ENCODE measurements around the gene SNX21.

DNA sequence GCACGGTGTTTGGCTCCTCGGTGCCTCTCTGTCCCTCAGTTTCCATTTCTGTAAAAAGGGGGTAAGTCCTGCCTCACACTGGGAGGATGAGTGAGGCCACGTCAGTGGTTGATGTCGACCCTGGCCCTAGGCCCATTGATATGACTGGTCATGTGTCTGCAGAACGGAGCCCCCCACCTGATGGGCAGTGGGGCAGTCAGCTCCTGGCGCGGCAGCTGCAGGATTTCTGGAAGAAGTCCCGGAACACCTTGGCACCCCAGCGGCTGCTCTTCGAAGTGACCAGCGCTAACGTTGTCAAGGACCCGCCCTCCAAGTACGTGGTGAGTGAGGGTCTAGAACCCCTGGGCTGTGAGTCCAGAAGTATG lies 1.2 kb downstream of the SNX21 start:
- TF ChIP-seq, protein P1, sequence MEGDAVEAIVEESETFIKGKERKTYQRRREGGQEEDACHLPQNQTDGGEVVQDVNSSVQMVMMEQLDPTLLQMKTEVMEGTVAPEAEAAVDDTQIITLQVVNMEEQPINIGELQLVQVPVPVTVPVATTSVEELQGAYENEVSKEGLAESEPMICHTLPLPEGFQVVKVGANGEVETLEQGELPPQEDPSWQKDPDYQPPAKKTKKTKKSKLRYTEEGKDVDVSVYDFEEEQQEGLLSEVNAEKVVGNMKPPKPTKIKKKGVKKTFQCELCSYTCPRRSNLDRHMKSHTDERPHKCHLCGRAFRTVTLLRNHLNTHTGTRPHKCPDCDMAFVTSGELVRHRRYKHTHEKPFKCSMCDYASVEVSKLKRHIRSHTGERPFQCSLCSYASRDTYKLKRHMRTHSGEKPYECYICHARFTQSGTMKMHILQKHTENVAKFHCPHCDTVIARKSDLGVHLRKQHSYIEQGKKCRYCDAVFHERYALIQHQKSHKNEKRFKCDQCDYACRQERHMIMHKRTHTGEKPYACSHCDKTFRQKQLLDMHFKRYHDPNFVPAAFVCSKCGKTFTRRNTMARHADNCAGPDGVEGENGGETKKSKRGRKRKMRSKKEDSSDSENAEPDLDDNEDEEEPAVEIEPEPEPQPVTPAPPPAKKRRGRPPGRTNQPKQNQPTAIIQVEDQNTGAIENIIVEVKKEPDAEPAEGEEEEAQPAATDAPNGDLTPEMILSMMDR (IDR thresholded peaks at IDR 0.05) = no peak
- TF ChIP-seq POLR2A (IDR thresholded peaks at IDR 0.05) = no peak
